ENCODE data around the gene SELENOV.

The SELENOV gene

DNA sequence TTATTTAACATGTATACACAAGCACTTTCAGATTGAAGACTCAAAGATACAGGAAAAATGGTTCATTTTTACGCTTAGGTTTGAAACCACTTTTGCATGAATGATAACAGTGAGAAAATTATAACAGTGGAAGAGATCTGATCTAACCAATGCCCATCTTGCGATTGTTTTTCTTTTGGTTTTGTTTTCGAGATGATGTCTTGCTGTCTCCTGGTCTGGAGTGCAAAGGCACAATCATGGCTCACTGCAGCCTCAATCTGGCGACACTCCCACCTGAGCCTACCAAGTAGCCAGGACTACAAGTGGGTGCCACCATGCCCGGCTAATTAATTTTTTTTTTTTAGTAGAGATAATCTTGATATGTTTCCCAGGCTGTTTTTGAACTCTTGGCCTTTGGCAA lies 35.3 kb downstream of the SELENOV start:
- H3K9me3 ChIP-seq (ENCODE audit: insufficient read depth, low read length): no peaks in the 10 kb centered on the region
- no peak overlapping the region for H2AFZ ChIP-seq (ENCODE audit: low read depth, low read length)
- no peak overlapping the region for H3K27ac ChIP-seq (ENCODE audit: low read length)
- no peaks in the 10 kb centered on the region for H3K79me2 ChIP-seq (ENCODE audit: low read length)
- H4K20me1 ChIP-seq (ENCODE audit: insufficient read depth, low read length): no peaks in the 10 kb centered on the region
- H3K4me2 ChIP-seq (ENCODE audit: low read length): no peak overlapping the region
- TF ChIP-seq EZH2phosphoT487 (IDR thresholded peaks at IDR 0.05; ENCODE audit: low read depth): no peak
- TF ChIP-seq, protein P1, sequence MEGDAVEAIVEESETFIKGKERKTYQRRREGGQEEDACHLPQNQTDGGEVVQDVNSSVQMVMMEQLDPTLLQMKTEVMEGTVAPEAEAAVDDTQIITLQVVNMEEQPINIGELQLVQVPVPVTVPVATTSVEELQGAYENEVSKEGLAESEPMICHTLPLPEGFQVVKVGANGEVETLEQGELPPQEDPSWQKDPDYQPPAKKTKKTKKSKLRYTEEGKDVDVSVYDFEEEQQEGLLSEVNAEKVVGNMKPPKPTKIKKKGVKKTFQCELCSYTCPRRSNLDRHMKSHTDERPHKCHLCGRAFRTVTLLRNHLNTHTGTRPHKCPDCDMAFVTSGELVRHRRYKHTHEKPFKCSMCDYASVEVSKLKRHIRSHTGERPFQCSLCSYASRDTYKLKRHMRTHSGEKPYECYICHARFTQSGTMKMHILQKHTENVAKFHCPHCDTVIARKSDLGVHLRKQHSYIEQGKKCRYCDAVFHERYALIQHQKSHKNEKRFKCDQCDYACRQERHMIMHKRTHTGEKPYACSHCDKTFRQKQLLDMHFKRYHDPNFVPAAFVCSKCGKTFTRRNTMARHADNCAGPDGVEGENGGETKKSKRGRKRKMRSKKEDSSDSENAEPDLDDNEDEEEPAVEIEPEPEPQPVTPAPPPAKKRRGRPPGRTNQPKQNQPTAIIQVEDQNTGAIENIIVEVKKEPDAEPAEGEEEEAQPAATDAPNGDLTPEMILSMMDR (IDR thresholded peaks at IDR 0.05; ENCODE audit: low read depth, low read length): no peak
- H3K36me3 ChIP-seq (replicated peaks; ENCODE audit: low read depth, low read length): no peaks in the 10 kb centered on the region
- peaks cover 34% of the 10 kb centered on the region for H3K27me3 ChIP-seq (ENCODE audit: low read depth, low read length)
- H3K4me3 ChIP-seq (ENCODE audit: low read length): no peak overlapping the region
- peaks cover 13% of the 10 kb centered on the region for H3K4me1 ChIP-seq (ENCODE audit: low read length)
- no peak overlapping the region for H3K9ac ChIP-seq (ENCODE audit: low read length)

- Histone ChIP-seq H3K4me2 (ENCODE audit: low read length) (no peak overlapping the region), H3K4me1 (ENCODE audit: low read length) (peaks cover 20% of the 10 kb centered on the region), H3K9ac (ENCODE audit: low read length) (no peak overlapping the region), H3K79me2 (ENCODE audit: low read length) (no peaks in the 10 kb centered on the region), H3K36me3 (replicated peaks; ENCODE audit: low read depth, low read length) (no peaks in the 10 kb centered on the region), H4K20me1 (ENCODE audit: insufficient read depth, low read length) (no peaks in the 10 kb centered on the region), H2AFZ (ENCODE audit: low read depth, low read length) (no peak overlapping the region), H3K27me3 (ENCODE audit: low read depth, low read length) (peaks cover 16% of the 10 kb centered on the region), H3K4me3 (ENCODE audit: low read length) (no peak overlapping the region), H3K9me3 (ENCODE audit: insufficient read depth, low read length) (no peaks in the 10 kb centered on the region), H3K27ac (ENCODE audit: low read length) (no peak overlapping the region)
- TF ChIP-seq, protein P1 (IDR thresholded peaks at IDR 0.05; ENCODE audit: low read depth, low read length): no peak
- no peak for TF ChIP-seq EZH2phosphoT487 (IDR thresholded peaks at IDR 0.05; ENCODE audit: low read depth)
These were observed 38.2 kb downstream of the SELENOV start for GRCh38 chr19:39553082-39553652.

DNA sequence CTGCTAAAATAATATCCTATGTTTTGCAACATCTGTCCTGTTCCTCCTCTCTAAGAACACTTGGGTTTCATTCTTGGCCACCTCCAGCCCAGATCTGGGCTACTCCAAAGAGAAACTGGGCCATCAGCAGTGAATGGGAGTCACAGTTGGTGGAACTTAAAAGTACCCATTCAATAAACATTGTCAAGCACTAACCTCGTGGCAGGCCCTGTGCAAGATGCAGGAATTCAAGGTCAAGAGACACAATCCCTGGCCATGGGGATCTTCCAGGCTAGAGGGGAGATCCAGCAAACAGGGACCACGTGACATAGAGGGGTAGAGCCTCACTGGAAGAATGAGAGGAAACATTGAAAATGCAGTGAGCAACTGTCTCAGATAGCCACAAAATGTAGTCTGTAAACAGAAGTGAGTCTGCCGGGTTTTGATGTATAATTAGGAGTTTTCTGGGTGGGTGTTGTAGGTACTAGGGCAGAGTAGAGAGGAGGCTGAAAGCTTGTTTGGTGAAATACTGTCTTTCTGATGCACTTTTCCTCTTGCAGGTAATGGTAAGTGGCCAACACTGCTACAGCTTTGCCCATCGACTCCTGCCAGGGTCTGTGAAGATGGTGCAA lies 39.9 kb downstream of the SELENOV start:
- no peak for TF ChIP-seq EZH2phosphoT487 (IDR thresholded peaks at IDR 0.05; ENCODE audit: low read depth)
- TF ChIP-seq, protein P1 (IDR thresholded peaks at IDR 0.05; ENCODE audit: low read depth, low read length): no peak
- Histone ChIP-seq H3K79me2 (ENCODE audit: low read length) (no peaks in the 10 kb centered on the region), H3K27ac (ENCODE audit: low read length) (no peak overlapping the region), H3K4me2 (ENCODE audit: low read length) (no peak overlapping the region), H3K4me3 (ENCODE audit: low read length) (no peak overlapping the region), H3K9ac (ENCODE audit: low read length) (no peak overlapping the region), H2AFZ (ENCODE audit: low read depth, low read length) (no peak overlapping the region), H3K4me1 (ENCODE audit: low read length) (peaks cover 27% of the 10 kb centered on the region), H3K9me3 (ENCODE audit: insufficient read depth, low read length) (no peaks in the 10 kb centered on the region), H3K27me3 (ENCODE audit: low read depth, low read length) (peaks cover 16% of the 10 kb centered on the region), H3K36me3 (replicated peaks; ENCODE audit: low read depth, low read length) (no peaks in the 10 kb centered on the region), H4K20me1 (ENCODE audit: insufficient read depth, low read length) (no peaks in the 10 kb centered on the region)

GRCh38 chr19:39555883-39556282 lies 40.9 kb downstream of the SELENOV start:
- Histone ChIP-seq H4K20me1 (ENCODE audit: insufficient read depth, low read length) (no peaks in the 10 kb centered on the region), H3K9ac (ENCODE audit: low read length) (no peak overlapping the region), H3K9me3 (ENCODE audit: insufficient read depth, low read length) (no peaks in the 10 kb centered on the region), H3K4me2 (ENCODE audit: low read length) (no peak overlapping the region), H2AFZ (ENCODE audit: low read depth, low read length) (no peak overlapping the region), H3K4me3 (ENCODE audit: low read length) (no peak overlapping the region), H3K36me3 (replicated peaks; ENCODE audit: low read depth, low read length) (no peaks in the 10 kb centered on the region), H3K79me2 (ENCODE audit: low read length) (no peaks in the 10 kb centered on the region), H3K4me1 (ENCODE audit: low read length) (peaks cover 27% of the 10 kb centered on the region), H3K27ac (ENCODE audit: low read length) (no peak overlapping the region), H3K27me3 (ENCODE audit: low read depth, low read length) (peaks cover 20% of the 10 kb centered on the region)
- TF ChIP-seq EZH2phosphoT487 (IDR thresholded peaks at IDR 0.05; ENCODE audit: low read depth): no peak
- TF ChIP-seq, protein P1 (IDR thresholded peaks at IDR 0.05; ENCODE audit: low read depth, low read length): no peak

Measured in OCI-LY3 (cell line).